IPS DF 6.9 (cell line): ENCODE measurements around the gene F2.
"Not testable (repeated sequence)": the region's sequence is repeated elsewhere in the genome, so short reads cannot be mapped to it uniquely, and the experiment has no call there.

Experiments
- DNase-seq: peaks from one replicate; pipeline ENCODE4 v3.0.0-alpha.2; 2013; ENCODE audit warnings: low read depth, low spot score
- H3K27ac ChIP-seq: one replicate; pipeline ENCODE4 v1.5.1; 2013; ENCODE audit warnings: low read length, control low read depth
- H3K27me3 ChIP-seq: 2 replicates; pipeline ENCODE4 v1.6.1; 2013; ENCODE audit warnings: mild to moderate bottlenecking, low read length; ENCODE audit not compliant: control insufficient read depth, insufficient read depth
- H3K36me3 ChIP-seq: 2 replicates; pipeline ENCODE4 v1.6.1; 2013; ENCODE audit warnings: low read length; ENCODE audit not compliant: control insufficient read depth, insufficient read depth
- H3K4me1 ChIP-seq: 2 replicates; pipeline ENCODE4 v1.6.1; 2013; ENCODE audit warnings: low read length; ENCODE audit not compliant: control insufficient read depth, insufficient read depth
- H3K4me3 ChIP-seq: 2 replicates; pipeline ENCODE4 v1.5.1; 2013; ENCODE audit warnings: mild to moderate bottlenecking, low read length
- H3K9me3 ChIP-seq: 2 replicates; pipeline ENCODE4 v1.6.1; 2013; ENCODE audit warnings: low read length, inconsistent platforms; ENCODE audit not compliant: control insufficient read depth, insufficient read depth
- WGBS: extraction: QIAGEN DNeasy Blood & Tissue Kit; methylation state at CpG from one replicate; pipeline ENCODE4 v1.1.7; 2013; ENCODE audit warnings: mixed read lengths, missing lambda C conversion rate; ENCODE audit not compliant: insufficient read length, insufficient coverage; 5-methylcytosine and 5-hydroxymethylcytosine counted together

F2 gene

DNA sequence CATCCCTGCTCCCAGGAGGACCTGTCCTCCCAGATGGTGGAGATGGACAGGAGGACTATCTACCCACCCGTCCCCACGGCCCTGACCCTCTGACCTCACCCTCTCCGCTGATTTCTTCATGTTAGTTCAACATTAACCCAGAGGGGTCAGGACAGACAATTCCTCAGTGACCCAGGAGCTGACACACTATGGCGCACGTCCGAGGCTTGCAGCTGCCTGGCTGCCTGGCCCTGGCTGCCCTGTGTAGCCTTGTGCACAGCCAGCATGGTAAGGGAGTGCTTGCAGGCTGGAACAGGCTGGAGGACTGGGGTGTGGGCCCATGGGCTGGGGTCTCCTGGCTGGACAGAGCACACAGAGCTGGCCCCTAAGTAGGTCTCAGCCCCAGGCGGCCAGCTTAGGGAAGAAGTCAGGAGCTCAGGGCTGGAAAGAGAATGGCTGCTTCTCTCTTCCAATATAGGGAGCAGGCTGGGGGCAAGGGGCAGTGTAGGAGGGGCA is at the start of gene F2:
Gene F2 (plus strand): TSS at position 166 of the 495 bp plus-strand sequence. CDS start 23 bp downstream, at position 189.
- no peaks in the 10 kb centered on the region for H3K9me3 ChIP-seq
- DNase-seq: no peak
- no peaks in the 10 kb centered on the region for H3K27me3 ChIP-seq
- H3K36me3 ChIP-seq: no peaks in the 10 kb centered on the region
- no peak within 1 kb of the TSS for H3K4me3 ChIP-seq
- peaks cover under 1% of the 10 kb centered on the region; the same call in 1 of the 2 replicates for H3K4me1 ChIP-seq
- H3K27ac ChIP-seq: no peak within 1 kb of the TSS
- no CpG with 5 or more reads among the region's 7 CpGs for WGBS

DNA sequence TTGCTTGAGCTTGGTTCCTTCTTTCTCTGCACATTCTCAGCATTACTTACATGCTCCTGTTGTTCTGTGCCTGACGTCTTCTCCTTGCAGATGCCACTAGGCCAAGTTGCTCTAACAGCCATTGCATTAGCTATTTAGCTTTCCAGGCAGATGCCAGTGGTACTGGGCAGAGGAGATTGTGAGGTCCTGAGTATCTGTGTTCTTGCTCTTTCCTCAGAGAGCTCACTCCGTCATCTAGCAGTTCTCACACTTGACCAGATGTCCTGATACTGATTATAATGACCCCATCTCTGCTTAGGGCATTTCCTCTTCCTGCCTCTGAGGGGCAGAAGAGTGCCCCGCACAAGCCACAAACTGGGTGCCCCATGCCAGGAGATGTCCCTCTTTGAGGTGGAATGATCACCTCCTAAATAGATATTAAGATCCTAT is 49.3 kb upstream of the F2 start:
- H3K4me1 ChIP-seq: peaks cover 1% of the 10 kb centered on the region
- no peak for DNase-seq
- no peaks in the 10 kb centered on the region for H3K27me3 ChIP-seq

DNA sequence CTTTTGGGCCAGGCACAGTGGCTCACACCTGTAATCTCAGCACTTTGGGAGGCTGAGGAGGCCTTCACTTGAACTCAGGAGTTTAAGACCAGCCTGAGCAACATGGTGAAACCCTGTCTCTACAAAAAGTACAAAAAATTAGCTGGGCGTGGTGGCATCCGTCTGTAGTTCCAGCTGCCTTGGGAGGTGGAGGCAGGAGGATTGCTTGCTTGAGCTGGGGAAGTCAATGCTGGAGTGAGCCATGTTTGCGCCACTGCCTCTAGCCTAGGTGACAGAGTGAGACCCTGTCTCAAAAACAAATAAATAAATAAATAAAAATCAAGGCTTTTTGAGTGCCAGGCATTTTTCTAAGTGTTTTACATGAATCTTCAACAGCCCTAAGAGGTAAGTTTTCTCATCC is 48.5 kb upstream of the F2 start:
- H3K4me1 ChIP-seq, H3K27ac ChIP-seq, H3K9me3 ChIP-seq, H3K27me3 ChIP-seq, DNase-seq, H3K4me3 ChIP-seq: not testable (repeated sequence)
- no CpG with 5 or more reads among the region's 3 CpGs for WGBS
- H3K36me3 ChIP-seq: peaks cover 31% of the 10 kb centered on the region

More for the DNA sequence above, 49.3 kb upstream of the F2 start:
- H3K4me3 ChIP-seq: no peak overlapping the region
- no peaks in the 10 kb centered on the region for H3K9me3 ChIP-seq
- H3K27ac ChIP-seq: no peak overlapping the region
- H3K36me3 ChIP-seq: peaks cover 31% of the 10 kb centered on the region
- WGBS: no CpG with 5 or more reads among the region's 3 CpGs

GRCh38 chr11:46671958-46672315 is 47.1 kb upstream of the F2 start:
- DNase-seq: no peak
- H3K36me3 ChIP-seq: peaks cover 29% of the 10 kb centered on the region
- no CpG with 5 or more reads among the region's 10 CpGs for WGBS
- no peaks in the 10 kb centered on the region for H3K27me3 ChIP-seq
- H3K27ac ChIP-seq: no peak overlapping the region
- H3K4me3 ChIP-seq: no peak overlapping the region
- peaks cover 1% of the 10 kb centered on the region for H3K4me1 ChIP-seq
- H3K9me3 ChIP-seq: no peaks in the 10 kb centered on the region

GRCh38 chr11:46672381-46672839 is 46.6 kb upstream of the F2 start:
- DNase-seq: no peak
- Histone ChIP-seq H3K4me1 (peaks cover 1% of the 10 kb centered on the region), H3K9me3 (no peaks in the 10 kb centered on the region), H3K27ac (no peak overlapping the region), H3K4me3 (no peak overlapping the region), H3K36me3 (peaks cover 29% of the 10 kb centered on the region), H3K27me3 (no peaks in the 10 kb centered on the region)
- WGBS: no CpG with 5 or more reads among the region's 7 CpGs

DNA sequence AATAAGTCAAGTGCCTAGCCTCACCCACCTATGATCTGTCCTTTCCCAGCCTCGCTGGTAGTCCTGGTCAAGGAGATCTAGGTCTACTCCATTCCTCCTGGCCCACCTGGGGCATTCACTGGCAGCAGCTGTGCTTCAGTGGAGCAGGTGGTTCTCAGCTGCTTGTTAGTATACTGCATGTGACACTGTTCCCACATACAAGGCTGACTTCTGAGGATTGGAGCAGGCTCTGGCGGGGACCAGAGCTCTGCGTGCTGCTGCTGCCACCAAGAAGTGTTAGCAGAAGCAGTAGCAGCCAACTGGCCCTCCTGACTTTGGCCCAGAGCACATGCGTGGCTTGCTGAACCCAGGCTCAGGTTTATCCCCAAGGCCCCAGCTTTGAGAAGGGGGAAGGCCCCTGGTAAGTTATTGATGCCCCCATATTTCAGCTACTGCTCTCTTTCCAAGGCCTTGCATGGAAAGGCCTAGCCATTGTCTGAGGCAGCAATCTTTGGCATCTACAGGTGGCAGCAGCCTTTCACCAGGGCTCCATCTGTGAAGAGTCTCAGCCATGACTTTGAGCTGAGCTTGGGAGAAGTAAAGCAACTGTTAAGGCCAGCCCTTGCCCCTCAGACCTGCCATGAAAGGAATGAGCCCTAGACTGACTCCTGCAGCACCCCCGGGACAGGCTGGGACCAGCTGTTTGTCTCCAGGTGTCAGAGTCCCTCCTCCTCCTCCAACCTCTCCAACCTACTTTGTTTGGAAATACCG is 45.1 kb upstream of the F2 start:
- Histone ChIP-seq H3K27ac (no peak overlapping the region), H3K4me1 (peaks cover 1% of the 10 kb centered on the region), H3K9me3 (no peaks in the 10 kb centered on the region), H3K36me3 (peaks cover 21% of the 10 kb centered on the region), H3K27me3 (no peaks in the 10 kb centered on the region), H3K4me3 (no peak overlapping the region)
- WGBS: no CpG with 5 or more reads among the region's 6 CpGs
- DNase-seq: no peak

- no CpG with 5 or more reads among the region's 12 CpGs for WGBS
- Histone ChIP-seq H3K27ac (no peak overlapping the region), H3K36me3 (peaks cover 22% of the 10 kb centered on the region), H3K4me1 (peaks cover 1% of the 10 kb centered on the region), H3K9me3 (no peaks in the 10 kb centered on the region), H3K4me3 (no peak overlapping the region), H3K27me3 (no peaks in the 10 kb centered on the region)
- peak; percentile 39 for DNase-seq
Observed at GRCh38 chr11:46674463-46675287, 44.3 kb upstream of the F2 start.

DNA sequence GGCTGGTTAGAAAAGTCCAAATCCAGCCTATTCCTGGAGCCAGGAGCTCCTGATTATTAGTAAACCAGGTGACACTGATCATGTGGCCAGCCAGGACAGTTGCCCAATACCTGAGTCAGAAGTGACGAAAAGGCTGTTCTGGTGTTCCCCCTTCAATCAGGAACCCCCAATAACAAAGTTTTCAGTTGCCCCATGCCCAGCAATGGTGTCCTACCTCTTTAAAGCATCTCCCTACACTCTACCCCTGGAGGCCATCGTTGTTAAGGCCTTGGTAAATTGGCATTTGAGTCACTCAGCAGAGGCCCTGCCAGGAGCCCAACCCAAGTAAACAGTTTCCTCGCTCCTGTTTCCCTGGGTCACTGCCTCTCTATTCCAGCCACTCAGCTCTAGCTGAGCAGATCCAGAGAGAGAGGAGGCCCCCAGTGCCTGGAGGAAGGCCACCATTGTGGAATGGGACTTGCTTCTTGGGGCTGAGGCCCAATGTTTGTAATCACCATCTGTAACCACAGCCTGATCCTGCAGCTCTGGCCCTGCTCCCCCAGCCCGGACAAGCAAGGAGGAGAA is 43.6 kb upstream of the F2 start:
- DNase-seq: no peak
- H3K4me1 ChIP-seq: peaks cover 1% of the 10 kb centered on the region
- H3K4me3 ChIP-seq: no peak overlapping the region
- no peaks in the 10 kb centered on the region for H3K9me3 ChIP-seq
- H3K27ac ChIP-seq: no peak overlapping the region
- H3K27me3 ChIP-seq: no peaks in the 10 kb centered on the region
- peaks cover 25% of the 10 kb centered on the region for H3K36me3 ChIP-seq
- no CpG with 5 or more reads among the region's 4 CpGs for WGBS

DNA sequence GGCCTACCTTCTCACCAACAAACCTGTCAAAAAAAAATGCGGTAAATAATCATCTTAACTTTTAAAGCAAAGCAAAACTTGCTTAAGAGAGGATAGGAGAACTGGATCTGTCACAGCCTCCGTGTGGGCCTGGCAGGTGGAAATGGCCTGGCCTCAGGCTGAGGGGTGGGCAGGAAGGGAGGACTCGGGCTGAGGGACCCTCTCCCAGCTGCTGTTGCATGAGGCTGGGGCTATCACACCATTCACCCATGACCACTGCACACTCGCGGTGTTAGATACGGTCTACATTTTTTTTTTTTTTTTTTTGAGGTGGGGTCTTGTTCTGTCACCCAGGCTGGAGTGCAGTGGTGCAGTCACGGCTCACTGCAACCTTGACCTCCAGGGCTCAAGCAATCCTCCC is 43.1 kb upstream of the F2 start:
- H3K27ac ChIP-seq: no peak overlapping the region
- H3K9me3 ChIP-seq: no peaks in the 10 kb centered on the region
- H3K4me1 ChIP-seq: peaks cover 1% of the 10 kb centered on the region
- WGBS: no CpG with 5 or more reads among the region's 7 CpGs
- no peak for DNase-seq
- no peak overlapping the region for H3K4me3 ChIP-seq
- H3K27me3 ChIP-seq: no peaks in the 10 kb centered on the region
- H3K36me3 ChIP-seq: peaks cover 26% of the 10 kb centered on the region

- Histone ChIP-seq H3K4me1 (peaks cover 1% of the 10 kb centered on the region), H3K4me3 (no peak overlapping the region), H3K36me3 (peaks cover 26% of the 10 kb centered on the region), H3K27ac (no peak overlapping the region), H3K9me3 (no peaks in the 10 kb centered on the region), H3K27me3 (no peaks in the 10 kb centered on the region)
- WGBS: no CpG with 5 or more reads among the region's 15 CpGs
- DNase-seq: no peak
Observed at GRCh38 chr11:46676436-46677158, 42.4 kb upstream of the F2 start.
